ENCODE results near the gene TJP1.

Gene TJP1

GRCh38 chr15:29844290-29844903 lies 22.1 kb upstream of the TJP1 start (continued):
- TF ChIP-seq ZBTB48 (tag by site-specific recombination; IDR thresholded peaks at IDR 0.05): no peak
- no peak for TF ChIP-seq ZFP69B (tag by site-specific recombination; IDR thresholded peaks at IDR 0.05)

- Histone ChIP-seq H3K27ac (ENCODE audit: extremely low read depth, low read depth, low read length) (no peak overlapping the region), H3K4me3 (ENCODE audit: low read depth, low read length) (no peak overlapping the region), H3K36me3 (ENCODE audit: control insufficient read depth in 2 of 2, insufficient read depth in 1 of 2, low read length in 2 of 2) (no peaks in the 10 kb centered on the region), H3K9me3 (ENCODE audit: control insufficient read depth, insufficient read depth, low read depth, low read length) (no peaks in the 10 kb centered on the region), H3K4me1 (ENCODE audit: control insufficient read depth, insufficient read depth, low read length) (no peaks in the 10 kb centered on the region)
- POLR2A ChIA-PET: no interaction called here
- TF ChIP-seq MYNN (tag by site-specific recombination; IDR thresholded peaks at IDR 0.05; ENCODE audit: borderline replicate concordance): no peak
- peak; percentile 76 for TF ChIP-seq ZFHX2 (tag by site-specific recombination; conservative IDR thresholded peaks at IDR 0.05)
- TF ChIP-seq ZSCAN30 (tag by site-specific recombination; IDR thresholded peaks at IDR 0.05): no peak
- no peak for TF ChIP-seq BCL11B (tag by site-specific recombination; IDR thresholded peaks at IDR 0.05; ENCODE audit: low read depth)
- peak; percentile 81 for TF ChIP-seq EGR2 (tag by site-specific recombination; IDR thresholded peaks at IDR 0.05; ENCODE audit: low read depth)
- no peak for TF ChIP-seq SP7 (tag by site-specific recombination; IDR thresholded peaks at IDR 0.05)
- CTCF ChIA-PET: no interaction called here
Observed at GRCh38 chr15:29842290-29842689, 20.0 kb upstream of the TJP1 start.

DNA sequence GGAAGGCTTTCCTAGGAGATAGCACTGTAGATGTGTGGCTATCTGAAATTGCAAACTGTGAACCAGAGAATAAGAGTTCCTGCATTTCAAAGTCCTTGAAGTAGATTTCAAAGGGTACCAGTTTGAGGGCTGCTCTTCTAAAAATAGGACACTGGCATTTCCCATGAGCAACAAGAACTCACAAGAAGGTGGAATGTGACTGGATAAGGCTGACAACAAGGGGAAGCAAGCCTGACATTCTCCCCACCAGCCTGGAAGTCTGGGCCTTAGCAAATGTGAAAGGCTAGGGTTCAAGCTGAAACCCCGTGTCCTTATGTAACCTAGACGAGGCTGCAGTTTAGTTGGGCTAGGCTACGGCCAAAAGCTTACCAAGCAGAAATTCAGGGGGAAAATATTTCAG lies 18.7 kb upstream of the TJP1 start:
- Histone ChIP-seq H3K4me3 (ENCODE audit: low read depth, low read length) (no peak overlapping the region), H3K36me3 (ENCODE audit: control insufficient read depth in 2 of 2, insufficient read depth in 1 of 2, low read length in 2 of 2) (no peaks in the 10 kb centered on the region), H3K4me1 (ENCODE audit: control insufficient read depth, insufficient read depth, low read length) (no peaks in the 10 kb centered on the region), H3K27ac (ENCODE audit: extremely low read depth, low read depth, low read length) (no peak overlapping the region), H3K9me3 (ENCODE audit: control insufficient read depth, insufficient read depth, low read depth, low read length) (no peaks in the 10 kb centered on the region)
- ChIA-PET POLR2A (no interaction called here), CTCF (interaction anchor here (0.6 kb wide), 1 partner anchor 86 kb away, joined by 3 read pairs; no protein-coding TSS in a partner anchor)
- no peak for TF ChIP-seq ZNF24 (tag by site-specific recombination; IDR thresholded peaks at IDR 0.05)
- TF ChIP-seq ZNF114 (tag by site-specific recombination; IDR thresholded peaks at IDR 0.05): no peak
- TF ChIP-seq, protein P1, sequence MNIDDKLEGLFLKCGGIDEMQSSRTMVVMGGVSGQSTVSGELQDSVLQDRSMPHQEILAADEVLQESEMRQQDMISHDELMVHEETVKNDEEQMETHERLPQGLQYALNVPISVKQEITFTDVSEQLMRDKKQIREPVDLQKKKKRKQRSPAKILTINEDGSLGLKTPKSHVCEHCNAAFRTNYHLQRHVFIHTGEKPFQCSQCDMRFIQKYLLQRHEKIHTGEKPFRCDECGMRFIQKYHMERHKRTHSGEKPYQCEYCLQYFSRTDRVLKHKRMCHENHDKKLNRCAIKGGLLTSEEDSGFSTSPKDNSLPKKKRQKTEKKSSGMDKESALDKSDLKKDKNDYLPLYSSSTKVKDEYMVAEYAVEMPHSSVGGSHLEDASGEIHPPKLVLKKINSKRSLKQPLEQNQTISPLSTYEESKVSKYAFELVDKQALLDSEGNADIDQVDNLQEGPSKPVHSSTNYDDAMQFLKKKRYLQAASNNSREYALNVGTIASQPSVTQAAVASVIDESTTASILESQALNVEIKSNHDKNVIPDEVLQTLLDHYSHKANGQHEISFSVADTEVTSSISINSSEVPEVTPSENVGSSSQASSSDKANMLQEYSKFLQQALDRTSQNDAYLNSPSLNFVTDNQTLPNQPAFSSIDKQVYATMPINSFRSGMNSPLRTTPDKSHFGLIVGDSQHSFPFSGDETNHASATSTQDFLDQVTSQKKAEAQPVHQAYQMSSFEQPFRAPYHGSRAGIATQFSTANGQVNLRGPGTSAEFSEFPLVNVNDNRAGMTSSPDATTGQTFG (tag by site-specific recombination; IDR thresholded peaks at IDR 0.05; ENCODE audit: borderline replicate concordance): no peak
- TF ChIP-seq, protein P2, sequence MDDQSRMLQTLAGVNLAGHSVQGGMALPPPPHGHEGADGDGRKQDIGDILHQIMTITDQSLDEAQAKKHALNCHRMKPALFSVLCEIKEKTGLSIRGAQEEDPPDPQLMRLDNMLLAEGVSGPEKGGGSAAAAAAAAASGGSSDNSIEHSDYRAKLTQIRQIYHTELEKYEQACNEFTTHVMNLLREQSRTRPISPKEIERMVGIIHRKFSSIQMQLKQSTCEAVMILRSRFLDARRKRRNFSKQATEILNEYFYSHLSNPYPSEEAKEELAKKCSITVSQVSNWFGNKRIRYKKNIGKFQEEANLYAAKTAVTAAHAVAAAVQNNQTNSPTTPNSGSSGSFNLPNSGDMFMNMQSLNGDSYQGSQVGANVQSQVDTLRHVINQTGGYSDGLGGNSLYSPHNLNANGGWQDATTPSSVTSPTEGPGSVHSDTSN (CRISPR knock-in tag; IDR thresholded peaks at IDR 0.05): no peak
- TF ChIP-seq ZNF174 (tag by site-specific recombination; IDR thresholded peaks at IDR 0.05): no peak
- TF ChIP-seq ZNF501 (tag by site-specific recombination; IDR thresholded peaks at IDR 0.05): no peak
- TF ChIP-seq PATZ1 (tag by site-specific recombination; IDR thresholded peaks at IDR 0.05): no peak
- no peak for TF ChIP-seq ZNF529 (tag by site-specific recombination; IDR thresholded peaks at IDR 0.05; ENCODE audit: insufficient replicate concordance)
- no peak for TF ChIP-seq ZEB2 (tag by site-specific recombination; IDR thresholded peaks at IDR 0.05)
- no peak for TF ChIP-seq ZNF626 (tag by site-specific recombination; IDR thresholded peaks at IDR 0.05)
- no peak for TF ChIP-seq REPIN1 (tag by site-specific recombination; IDR thresholded peaks at IDR 0.05; ENCODE audit: low read depth)
